Kidney (tissue), 14 donors: ENCODE data around the gene RAB3C. TPM values are rescaled to one million over a fixed set of nuclear protein-coding genes. Genes with fewer than 3 reads are reported as not detected.
"Not testable (repeated sequence)": the region's sequence is repeated elsewhere in the genome, so short reads cannot be mapped to it uniquely, and the experiment has no call there.

Experiments
- DNase-seq, 5 donors: peaks; one replicate each; pipeline ENCODE4 v3.0.0-alpha.2; 2013 to 2020
- FAIRE-seq: peaks from 2 replicates; lab custom pipeline; 2012; peaks lifted over from hg19 to GRCh38; lab: Jason Lieb, UNC
- H3K27ac ChIP-seq, 2 donors: one replicate each; pipeline ENCODE4 v1.7.0; 2013; ENCODE audit warnings: low read depth in 2 of 2, low read length in 2 of 2, inconsistent platforms in 1 of 2
- H3K27me3 ChIP-seq: one replicate; pipeline ENCODE4 v1.7.1; 2013; ENCODE audit warnings: low read length, inconsistent platforms; ENCODE audit not compliant: control insufficient read depth, insufficient read depth
- H3K36me3 ChIP-seq, 3 donors: one replicate each; pipeline versions ENCODE4 v1.7.0 to v1.7.1; 2013; ENCODE audit warnings: low read length in 3 of 3, control low read depth in 1 of 3, inconsistent platforms in 1 of 3; ENCODE audit not compliant: insufficient read depth in 3 of 3, control insufficient read depth in 2 of 3
- H3K4me1 ChIP-seq, 3 donors: one replicate each; pipeline versions ENCODE4 v1.7.0 to v1.7.1; 2013; ENCODE audit warnings: low read length in 3 of 3, inconsistent platforms in 1 of 3, low read depth in 1 of 3; ENCODE audit not compliant: control insufficient read depth in 2 of 3, insufficient read depth in 2 of 3
- H3K4me3 ChIP-seq, 3 donors: one replicate each; pipeline versions ENCODE4 v1.7.0 to v1.8.1; 2013; ENCODE audit warnings: low read length in 3 of 3, control low read depth in 1 of 3, inconsistent platforms in 1 of 3
- H3K9ac ChIP-seq, 3 donors: one replicate each; pipeline versions ENCODE4 v1.7.0 to v1.7.1; 2013; ENCODE audit warnings: low read length in 3 of 3, control low read depth in 1 of 3, inconsistent platforms in 1 of 3
- H3K9me3 ChIP-seq, 3 donors: one replicate each; pipeline versions ENCODE4 v1.7.0 to v1.7.1; 2013; ENCODE audit warnings: low read length in 3 of 3, control low read depth in 1 of 3, inconsistent platforms in 1 of 3; ENCODE audit not compliant: control insufficient read depth in 2 of 3, insufficient read depth in 1 of 3
- intact Hi-C: fragments of 100-400 bp; cut with DNase I; formaldehyde crosslinking; loops from one replicate; pipeline ENCODE4 v1.11.1; 2022
- polyA plus RNA-seq: library from polyadenylated mRNA; stranded (reverse); fragments of 350-450 nt; fragmentation: Illumina TruSeq; extraction: RNeasy Lipid Tissue Mini Kit (QIAGEN cat#74804); gene quantifications from one replicate; pipeline ENCODE4 v1.2.3, GENCODE V29; 2014; ENCODE audit warnings: low read depth, low replicate concordance; ENCODE audit not compliant: insufficient read depth
- total RNA-seq: library from RNA; stranded (reverse); fragmentation: NEBNext Ultra II Directional; extraction: Animal tissue kit (Norgen Biotek cat#: 25700); gene quantifications from one replicate; pipeline ENCODE4 v1.2.1, GENCODE V29; 2021
- TF ChIP-seq, protein P1 (sequence below): IDR thresholded peaks from 3 replicates; pipeline ENCODE4 v1.5.1; 2012; ENCODE audit warnings: mild to moderate bottlenecking, moderate library complexity, borderline replicate concordance; ENCODE audit not compliant: insufficient read depth; ENCODE audit errors: extremely low read depth
- donor health status: control.
- donor health status: control.
- donor health status: control.
- donor health status: control.
- donor health status: control.
- donor health status: DM: yes; HTN: yes; CAD: no.
- donor health status: Normal renal cell carcinoma (clear cell type).

Gene RAB3C
- total and polyA plus RNA-seq, 2 donors from 2014 or later: 3.7 TPM; not detected in 1

DNA sequence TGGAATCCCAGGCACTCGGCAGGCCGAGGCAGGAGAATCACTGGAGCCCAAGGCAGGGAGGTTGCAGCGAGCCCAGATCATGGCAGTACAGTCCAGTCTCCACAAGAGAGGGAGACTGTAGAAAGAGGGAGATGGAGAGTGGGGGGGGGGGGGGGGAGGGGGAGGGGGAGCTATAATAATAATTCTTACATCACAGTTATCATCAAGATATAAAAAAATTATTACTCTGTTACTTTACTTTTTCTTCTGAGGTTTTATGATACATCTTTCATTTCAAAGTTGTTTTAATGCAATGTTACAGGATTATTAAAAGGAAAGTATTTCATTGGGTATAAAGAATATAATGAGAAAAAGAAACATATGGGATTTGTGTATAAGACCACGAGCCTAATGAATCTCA is 17.8 kb upstream of the RAB3C start:
- TF ChIP-seq, protein P1, sequence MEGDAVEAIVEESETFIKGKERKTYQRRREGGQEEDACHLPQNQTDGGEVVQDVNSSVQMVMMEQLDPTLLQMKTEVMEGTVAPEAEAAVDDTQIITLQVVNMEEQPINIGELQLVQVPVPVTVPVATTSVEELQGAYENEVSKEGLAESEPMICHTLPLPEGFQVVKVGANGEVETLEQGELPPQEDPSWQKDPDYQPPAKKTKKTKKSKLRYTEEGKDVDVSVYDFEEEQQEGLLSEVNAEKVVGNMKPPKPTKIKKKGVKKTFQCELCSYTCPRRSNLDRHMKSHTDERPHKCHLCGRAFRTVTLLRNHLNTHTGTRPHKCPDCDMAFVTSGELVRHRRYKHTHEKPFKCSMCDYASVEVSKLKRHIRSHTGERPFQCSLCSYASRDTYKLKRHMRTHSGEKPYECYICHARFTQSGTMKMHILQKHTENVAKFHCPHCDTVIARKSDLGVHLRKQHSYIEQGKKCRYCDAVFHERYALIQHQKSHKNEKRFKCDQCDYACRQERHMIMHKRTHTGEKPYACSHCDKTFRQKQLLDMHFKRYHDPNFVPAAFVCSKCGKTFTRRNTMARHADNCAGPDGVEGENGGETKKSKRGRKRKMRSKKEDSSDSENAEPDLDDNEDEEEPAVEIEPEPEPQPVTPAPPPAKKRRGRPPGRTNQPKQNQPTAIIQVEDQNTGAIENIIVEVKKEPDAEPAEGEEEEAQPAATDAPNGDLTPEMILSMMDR: no peak
- Histone ChIP-seq H3K27me3 (no peaks in the 10 kb centered on the region), H3K4me3 (no peak overlapping the region), H3K9ac (no peak overlapping the region), H3K36me3 (no peaks in the 10 kb centered on the region), H3K9me3 (no peaks in the 10 kb centered on the region), H3K4me1 (no peaks in the 10 kb centered on the region), H3K27ac (no peak overlapping the region)
- FAIRE-seq (no peak), DNase-seq (no peak)
- intact Hi-C loops: no loop called here

DNA sequence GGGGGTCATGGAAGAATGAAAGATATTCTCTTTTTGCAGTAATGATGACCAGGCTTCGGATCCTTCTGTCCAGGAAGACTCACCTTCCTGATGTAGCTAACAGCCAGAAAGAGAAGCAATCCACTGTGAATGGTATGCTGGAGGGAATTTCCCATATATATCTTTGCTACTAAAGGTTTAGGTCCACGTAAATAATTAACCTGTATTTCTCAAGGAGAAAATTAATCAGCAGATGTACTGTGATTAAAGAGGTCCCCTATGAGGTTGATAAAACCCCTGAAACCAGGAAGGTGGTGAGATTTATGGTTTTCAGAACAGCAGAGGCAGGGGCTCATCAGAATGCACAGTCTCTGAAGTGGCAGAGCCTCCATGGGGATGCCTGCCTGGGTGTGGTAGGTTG is 11.4 kb upstream of the RAB3C start:
- no peak overlapping the region for H3K4me3 ChIP-seq
- no peak overlapping the region for H3K27ac ChIP-seq
- H3K9me3 ChIP-seq: no peaks in the 10 kb centered on the region
- FAIRE-seq: no peak
- no peaks in the 10 kb centered on the region for H3K4me1 ChIP-seq
- H3K27me3 ChIP-seq: no peaks in the 10 kb centered on the region
- TF ChIP-seq, protein P1: no peak
- intact Hi-C loops: no loop called here
- no peak overlapping the region for H3K9ac ChIP-seq
- DNase-seq: no peak
- H3K36me3 ChIP-seq: no peaks in the 10 kb centered on the region

DNA sequence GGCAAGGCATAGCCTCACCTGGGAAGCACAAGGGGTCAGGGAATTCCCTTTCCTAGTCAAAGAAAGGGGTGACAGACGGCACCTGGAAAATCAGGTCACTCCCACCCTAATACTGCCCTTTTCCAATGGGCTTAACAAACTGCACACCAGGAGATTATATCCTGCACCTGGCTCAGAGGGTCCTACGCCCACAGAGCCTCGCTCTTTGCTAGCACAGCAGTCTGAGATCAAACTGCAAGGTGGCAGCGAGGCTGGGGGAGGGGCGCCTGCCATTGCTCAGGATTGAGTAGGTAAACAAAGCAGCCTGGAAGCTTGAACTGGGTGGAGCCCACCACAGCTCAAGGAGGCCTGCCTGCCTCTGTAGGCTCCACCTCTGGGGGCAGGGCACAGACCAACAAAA is 9.9 kb upstream of the RAB3C start:
- H3K4me3 ChIP-seq, intact Hi-C loops, H3K9me3 ChIP-seq, H3K27ac ChIP-seq, H3K4me1 ChIP-seq, DNase-seq, H3K36me3 ChIP-seq, FAIRE-seq, H3K27me3 ChIP-seq, H3K9ac ChIP-seq: not testable (repeated sequence)

DNA sequence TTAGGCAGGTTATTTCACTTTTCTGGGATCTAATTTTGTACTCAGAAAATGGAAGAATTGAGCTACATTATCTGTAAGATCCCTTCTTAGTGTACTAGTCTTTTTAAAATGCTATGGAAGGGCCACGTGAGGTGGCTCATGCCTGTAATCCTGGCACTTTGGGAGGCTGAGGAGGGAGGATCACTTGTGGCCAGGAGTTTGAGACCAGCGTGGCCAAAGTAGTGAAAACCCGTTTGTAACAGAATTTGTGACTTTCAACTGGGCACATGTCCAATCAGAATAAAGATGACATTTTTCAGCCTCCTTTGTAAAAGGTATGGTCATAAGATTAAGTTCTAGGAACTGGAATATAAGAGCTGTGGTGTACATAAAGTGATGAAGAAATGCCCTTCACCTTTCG is 3.1 kb upstream of the RAB3C start:
- Histone ChIP-seq H3K4me3 (no peak overlapping the region), H3K9me3 (peaks cover 0 to 2% (median 0%) of the 10 kb centered on the region in 3 donors), H3K27ac (no peak overlapping the region), H3K4me1 (peaks cover 0 to 7% (median 7%) of the 10 kb centered on the region in 3 donors), H3K36me3 (no peaks in the 10 kb centered on the region), H3K9ac (no peak overlapping the region), H3K27me3 (peaks cover 5% of the 10 kb centered on the region)
- intact Hi-C loops: no loop called here
- TF ChIP-seq, protein P1: no peak
- FAIRE-seq: no peak
- DNase-seq: no peak
